Stimulated activated CD4-positive, alpha-beta T cell treated with anti-CD3 and anti-CD28 coated beads, Interleukin-12 subunit alpha, Interleukin-12 subunit beta, amount 100 ng/mL, for 24 hours (primary cell): ENCODE measurements around the gene PRADC1.

ENCODE experiments used
- DNase-seq, 2 experiments: peaks; one replicate each; pipeline ENCODE4 v3.0.0-alpha.2; 2020; ENCODE audit warnings: low read depth in 2 of 2

PRADC1 gene

GRCh38 chr2:73235315-73236028 is 2.4 kb upstream of the PRADC1 start:
- no peak for DNase-seq

DNA sequence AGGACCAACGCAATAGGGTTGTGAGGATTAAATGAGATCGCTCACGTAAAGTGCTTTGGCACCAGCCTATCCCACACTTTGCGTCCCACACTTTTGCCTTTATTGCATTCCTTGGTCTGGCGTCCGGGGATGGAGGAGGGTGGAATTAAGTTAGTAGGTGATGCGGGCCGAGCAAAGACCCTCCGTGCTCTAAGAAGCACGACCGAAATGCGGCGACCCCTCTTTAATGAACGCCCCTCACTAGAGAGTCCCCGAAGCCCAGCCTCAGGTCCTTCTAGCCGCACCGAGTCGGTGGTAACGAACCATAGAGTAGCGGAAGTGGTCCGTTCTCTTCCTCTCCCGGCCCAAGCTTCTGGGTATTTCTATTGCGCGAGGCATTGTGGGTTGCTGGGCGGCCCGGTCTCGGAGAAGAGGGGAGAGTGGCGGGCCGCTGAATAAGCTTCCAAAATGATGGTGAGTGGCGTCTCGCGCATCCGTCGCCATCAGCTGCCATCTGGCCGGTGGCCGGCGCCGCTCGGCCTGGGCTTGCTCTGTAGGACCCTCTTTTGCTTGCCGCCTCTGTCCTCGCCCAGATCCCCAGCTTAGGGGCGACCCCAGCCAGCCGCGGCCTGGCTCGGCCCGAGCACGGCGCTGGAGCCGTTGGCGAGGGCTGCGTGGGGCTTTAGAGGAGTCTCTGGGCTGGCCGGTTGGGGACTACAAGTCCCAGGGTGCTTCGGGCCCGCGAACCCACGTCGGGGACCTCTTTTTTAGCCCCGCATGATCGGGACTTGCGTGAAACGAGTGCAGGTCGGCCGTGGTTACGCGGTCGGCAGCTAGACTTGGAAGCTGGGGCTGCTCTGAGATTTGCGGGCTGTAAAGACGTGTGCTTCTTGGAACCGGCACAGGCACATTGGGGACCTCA is 1.1 kb upstream of the PRADC1 start, which contains the start of gene CCT7:
TSS of gene CCT7 (plus strand) at position 377 of the 901 bp plus-strand sequence. CDS start at position 448, 71 bp downstream.
- peak; percentile 76 for DNase-seq

DNA sequence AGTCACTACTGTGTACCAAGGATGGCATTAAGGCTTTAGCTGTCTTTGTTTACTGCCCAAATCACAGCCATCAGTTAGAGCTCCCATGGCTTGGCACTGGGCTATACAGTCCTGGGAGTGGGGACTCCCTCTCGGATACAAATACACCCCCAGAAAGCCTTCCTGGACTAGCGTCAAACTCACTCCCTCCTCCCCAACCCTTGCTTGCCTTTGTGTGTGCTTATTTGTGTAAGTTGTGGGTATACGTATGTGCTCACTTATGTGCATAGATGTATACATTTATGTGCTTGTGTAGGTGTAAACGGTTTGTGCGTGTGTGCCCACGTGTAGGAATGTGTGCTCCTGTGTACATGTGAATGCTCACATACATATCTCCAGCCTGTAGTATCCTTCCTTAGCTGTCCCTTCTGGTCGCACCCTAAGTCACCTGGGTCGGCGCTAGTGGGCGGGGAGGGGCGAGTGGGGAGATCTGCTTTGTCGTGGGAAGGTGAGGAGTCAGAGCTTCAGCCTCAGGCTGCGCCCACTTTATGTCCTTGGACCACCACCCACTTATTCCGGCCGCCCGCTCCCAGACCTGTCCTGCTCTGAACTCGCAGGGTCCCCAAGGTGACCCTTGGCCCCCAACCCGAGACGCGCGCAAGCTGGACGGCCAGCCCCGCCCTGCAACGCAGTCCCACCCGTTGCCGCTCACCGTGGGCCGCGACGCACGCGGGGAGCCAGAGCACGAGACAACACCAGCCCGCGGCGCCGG is 461 bp downstream of the PRADC1 start:
- DNase-seq, result peak in 1 of 2 experiments; percentile 17

DNA sequence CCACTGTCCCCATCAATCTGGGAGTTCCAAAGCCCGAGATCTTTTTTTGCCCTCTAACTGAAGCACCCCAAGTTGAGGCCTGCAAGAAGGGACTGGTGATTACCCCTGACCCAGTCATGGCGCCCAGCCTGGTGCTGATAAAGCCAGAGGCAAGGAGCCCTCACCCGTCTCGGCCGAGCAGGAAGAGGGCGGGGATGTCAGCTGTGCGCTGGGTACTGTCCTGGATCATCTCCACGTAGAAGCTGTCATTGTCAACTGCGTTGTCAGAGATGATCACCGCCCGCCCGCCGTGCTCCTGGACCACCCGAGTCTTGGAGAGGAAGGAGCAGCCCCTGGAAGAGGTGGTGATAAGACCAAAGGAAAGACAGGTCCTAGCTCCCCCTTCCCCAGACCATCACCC is 4.4 kb downstream of the PRADC1 start:
- DNase-seq, result no peak

DNA sequence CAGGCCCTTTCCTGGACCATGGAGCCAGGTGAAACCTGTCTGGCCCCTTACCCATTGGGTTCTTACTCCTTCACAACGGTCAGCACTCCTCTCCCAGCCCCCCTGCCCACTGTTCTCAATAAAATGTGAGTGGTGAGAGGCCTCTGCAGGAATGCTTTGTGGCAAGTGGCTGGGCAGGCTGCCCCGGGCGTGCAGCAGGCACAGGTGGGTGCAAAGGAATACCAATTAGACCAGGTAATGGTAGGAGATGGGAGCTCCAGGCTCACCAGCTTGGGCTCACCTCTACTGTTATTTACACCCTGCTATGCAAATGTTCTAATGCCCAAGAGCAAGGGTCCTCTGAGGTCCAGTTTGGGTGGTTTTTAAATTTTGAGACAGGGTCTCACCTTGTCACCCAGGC is 6.0 kb downstream of the PRADC1 start:
- no peak for DNase-seq

GRCh38 chr2:73225513-73226360 is 7.3 kb downstream of the PRADC1 start:
- DNase-seq, result no peak

- DNase-seq, result no peak
Measured at GRCh38 chr2:73223821-73224220, 9.2 kb downstream of the PRADC1 start.

DNA sequence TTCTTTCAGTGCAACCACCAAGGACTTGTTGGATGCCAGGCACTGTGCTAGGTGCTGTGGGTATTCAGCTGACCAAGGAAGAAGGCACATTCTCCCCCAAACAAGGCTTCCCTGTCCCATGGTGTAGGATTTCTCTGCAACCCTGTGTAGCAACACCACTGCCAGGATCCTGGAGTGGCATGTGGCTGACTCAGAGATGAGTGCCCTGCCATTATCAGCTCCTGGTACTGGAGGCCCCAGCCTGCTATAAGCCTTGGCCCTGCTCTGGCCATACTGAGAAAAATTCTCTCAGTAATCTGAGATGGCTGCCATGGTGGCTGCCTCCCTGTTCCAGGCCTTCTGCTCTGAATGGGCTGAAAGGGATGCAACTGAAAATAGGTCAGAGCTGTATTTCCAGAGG is 14.7 kb downstream of the PRADC1 start:
- no peak for DNase-seq

DNA sequence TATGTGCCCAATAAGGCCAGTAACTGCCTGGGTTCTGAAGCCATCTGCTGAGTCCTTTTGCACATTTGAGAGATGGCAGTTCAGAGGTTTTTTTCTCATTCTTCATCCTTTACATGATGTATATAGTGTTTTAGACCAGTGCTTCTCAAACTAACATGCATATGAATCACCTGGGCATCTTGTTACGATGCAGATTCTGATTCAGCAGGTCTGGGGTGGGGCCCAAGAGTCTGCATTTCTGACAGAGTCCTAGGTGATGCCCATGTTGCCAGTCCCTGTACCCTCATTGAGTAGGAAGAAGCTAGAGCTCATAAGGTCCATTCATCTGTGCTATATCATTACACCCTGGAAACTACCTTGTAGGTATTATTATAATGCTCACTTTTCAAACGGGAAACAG is 15.2 kb downstream of the PRADC1 start:
- DNase-seq, result no peak

DNA sequence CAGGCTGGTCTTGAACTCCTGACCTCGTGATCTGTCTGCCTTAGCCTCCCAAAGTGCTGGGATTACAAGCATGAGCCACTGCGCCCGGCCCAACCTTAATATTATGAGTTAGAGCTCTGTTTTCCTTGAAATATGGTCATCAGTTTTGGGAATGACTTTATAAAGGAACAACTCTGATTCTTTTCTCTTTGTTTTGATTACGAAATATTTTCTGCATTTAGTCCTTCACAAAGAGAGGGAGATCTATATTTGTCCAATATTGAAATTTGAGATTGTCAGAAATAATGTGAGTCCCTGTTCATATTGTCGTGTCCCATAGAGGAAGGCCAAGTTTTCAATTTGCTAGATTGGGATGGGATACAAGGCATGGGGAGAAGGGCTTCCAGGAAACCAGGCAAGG is 15.9 kb downstream of the PRADC1 start:
- DNase-seq, result no peak

DNA sequence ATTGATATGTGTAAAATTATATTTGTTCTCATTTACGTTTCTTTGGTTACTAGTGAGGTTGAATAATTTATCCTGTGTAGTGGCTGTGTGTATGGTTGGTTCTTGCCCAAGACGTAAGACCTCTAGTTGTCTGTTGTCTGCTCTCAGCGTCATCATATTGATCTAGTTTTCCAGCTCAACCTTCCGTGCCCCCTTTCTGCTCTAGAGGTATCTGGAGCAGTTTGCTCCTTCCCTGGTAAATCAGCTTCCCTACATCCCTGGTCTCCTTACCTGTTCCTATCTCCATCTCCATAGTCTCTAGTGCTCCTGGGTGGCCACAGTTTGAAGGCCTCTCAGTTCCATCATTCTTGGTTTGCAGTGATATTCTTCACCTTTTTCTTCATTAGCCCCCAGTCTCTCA is 17.8 kb downstream of the PRADC1 start:
- no peak for DNase-seq

DNA sequence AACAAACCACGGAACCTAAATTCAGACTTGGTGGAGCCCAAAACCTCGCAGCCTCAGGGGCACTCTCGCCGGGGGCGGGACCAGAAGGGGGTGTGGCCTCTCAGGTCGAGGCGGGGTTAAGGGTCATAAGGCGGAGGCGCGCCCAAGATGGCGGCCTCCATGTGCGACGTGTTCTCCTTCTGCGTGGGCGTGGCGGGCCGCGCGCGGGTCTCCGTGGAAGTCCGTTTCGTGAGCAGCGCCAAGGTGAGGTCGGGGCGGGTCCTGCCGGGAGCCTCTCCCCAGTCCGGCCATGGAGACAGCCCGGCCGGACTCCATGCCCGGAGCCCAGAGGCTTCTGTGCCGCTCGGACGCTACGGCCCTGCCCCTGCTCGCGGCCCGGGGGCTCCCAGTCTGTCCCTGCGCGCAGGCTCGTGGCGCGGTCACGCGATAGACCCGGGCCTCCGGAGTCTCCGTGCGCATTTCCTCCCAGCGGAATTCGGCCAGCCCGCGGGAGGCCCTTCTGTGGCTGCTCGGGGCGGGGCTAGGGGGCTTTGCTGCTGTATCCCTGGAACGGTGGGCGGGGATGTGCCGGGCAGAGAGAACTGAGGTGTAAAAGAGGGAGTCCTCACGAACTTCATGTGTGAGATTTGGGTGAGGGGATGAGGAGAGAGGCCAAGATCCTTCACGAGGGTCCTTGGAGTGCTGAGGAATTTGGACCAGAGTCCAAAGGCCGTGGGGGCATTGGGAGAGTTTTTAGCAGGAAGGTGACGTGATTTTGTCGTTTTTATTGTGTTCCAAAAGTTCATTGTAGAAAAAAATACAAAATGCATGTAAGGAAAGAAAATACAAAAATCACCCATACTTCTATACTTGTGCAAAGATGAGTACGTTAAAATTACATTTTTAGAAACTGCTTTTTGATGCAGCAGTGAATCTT is 18.7 kb downstream of the PRADC1 start, which contains the start of gene SMYD5:
TSS of gene SMYD5 (plus strand) at position 126 of the 916 bp plus-strand sequence. CDS start at position 148, 22 bp downstream.
- DNase-seq, result peak; percentile 86 to 95

DNA sequence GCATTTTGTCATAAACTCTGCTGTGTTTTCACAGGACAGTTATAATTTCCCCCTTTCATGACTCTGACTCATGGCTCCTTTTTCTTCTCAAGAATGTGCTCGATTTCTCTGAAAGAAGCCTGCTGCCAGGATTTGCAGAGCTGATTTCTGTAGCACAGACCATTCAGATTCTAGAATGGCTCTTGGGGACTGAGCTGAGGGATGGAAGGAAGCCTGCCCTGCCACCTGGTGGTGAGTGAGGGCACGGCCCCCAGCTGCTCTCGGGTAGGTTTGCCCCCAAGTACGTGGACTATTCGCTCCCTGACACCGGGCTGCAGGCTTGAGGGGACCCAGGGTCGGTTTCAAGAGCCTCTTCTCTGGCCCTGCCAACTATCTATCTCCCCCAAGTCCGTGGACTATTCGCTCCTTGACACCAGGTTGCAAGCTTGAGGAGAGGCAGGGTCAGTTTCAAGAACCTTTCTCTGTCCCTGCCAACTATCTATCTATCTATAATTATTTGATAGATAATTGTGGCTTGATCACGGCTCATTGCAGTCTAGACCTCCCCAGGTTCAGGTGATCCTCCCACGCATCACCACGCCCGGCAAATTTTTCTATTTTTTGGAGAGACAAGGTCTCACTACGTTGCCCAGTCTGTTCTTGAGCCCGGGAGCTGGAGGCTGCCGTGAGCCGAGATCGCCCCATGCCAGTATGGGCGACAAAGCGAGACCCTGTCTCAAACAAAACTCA is 20.4 kb downstream of the PRADC1 start:
- peak; percentile 45 to 75 for DNase-seq

DNA sequence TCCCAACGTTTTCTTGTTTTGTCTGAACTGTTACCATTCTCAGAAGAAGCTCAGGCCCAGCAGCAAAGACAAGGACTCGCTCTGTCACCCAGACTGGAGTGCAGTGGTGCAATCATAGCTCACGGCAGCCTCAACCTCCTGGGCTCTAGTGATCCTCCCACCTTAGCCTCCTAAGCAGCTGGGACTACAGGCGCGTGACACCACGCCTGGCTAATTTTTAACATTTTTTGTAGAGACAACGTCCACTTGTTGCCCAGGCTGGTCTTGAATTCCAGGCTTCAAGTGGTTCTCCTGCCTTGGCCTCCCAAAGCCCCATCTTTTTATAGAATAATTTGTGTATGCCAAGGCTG is 21.0 kb downstream of the PRADC1 start:
- no peak for DNase-seq

DNA sequence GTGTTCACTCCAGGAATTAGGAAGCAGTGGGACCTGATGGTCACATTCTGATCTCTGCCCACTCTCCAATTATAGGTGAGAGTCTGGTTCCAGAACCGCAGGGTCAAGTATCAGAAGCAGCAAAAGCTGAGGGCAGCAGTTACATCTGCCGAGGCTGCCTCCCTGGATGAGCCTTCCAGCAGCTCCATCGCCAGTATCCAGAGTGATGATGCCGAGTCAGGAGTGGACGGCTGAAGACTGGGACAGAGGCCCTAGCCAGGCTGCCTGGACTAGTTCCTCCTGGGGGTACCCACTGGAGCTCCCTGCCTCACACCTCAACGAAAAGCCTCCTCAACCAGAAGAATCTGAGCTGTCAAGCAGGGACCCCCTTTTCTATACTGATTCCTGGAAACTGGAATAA is 22.3 kb downstream of the PRADC1 start:
- no peak for DNase-seq

- no peak for DNase-seq
Measured at GRCh38 chr2:73210019-73210418, 23.0 kb downstream of the PRADC1 start.

DNA sequence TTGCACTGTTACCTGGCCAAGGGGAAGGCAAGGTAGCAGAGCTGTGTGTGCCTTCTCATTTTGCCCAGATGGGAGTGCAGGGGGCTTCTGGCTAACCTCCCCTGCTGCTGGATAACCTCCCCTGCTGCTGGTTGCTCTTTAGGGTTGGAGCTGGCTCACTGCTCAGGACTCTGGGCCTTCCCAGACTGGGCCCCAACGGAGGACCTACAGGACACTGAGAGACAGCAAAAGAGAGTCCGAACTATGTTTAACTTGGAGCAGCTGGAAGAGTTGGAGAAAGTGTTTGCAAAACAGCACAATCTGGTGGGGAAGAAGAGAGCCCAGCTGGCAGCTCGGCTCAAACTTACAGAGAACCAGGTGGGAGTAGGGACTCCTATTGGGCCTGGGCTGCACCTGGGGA is 24.8 kb downstream of the PRADC1 start:
- no peak for DNase-seq

DNA sequence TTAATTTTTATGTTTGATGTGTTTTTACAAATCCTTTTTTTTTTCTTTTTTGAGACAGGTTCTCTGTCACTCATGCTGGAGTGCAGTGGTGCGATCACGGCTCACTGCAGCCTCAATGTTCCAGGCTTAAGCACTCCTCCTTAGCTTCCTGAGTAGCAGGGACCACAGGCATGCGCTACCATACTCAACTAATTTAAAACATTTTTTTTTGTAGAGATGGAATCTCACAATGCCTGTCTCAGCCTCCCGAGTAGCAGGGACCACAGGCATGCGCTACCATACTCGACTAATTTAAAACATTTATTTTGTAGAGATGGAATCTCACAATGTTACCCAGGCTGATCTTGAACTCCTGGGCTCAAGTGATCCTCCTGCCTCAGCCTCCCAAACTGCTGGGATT is 27.4 kb downstream of the PRADC1 start:
- DNase-seq, result no peak

- no peak for DNase-seq
Measured at GRCh38 chr2:73203055-73203681, 29.9 kb downstream of the PRADC1 start.
